ENCODE measurements around the gene PPM1N. TPM values are rescaled to one million over a fixed set of nuclear protein-coding genes. Genes with fewer than 3 reads are reported as not detected.

The PPM1N gene
- polyA plus RNA-seq, 2 of the 4 experiments (the other 2 are of a cell fraction) = 9.2 to 10.5 TPM

DNA sequence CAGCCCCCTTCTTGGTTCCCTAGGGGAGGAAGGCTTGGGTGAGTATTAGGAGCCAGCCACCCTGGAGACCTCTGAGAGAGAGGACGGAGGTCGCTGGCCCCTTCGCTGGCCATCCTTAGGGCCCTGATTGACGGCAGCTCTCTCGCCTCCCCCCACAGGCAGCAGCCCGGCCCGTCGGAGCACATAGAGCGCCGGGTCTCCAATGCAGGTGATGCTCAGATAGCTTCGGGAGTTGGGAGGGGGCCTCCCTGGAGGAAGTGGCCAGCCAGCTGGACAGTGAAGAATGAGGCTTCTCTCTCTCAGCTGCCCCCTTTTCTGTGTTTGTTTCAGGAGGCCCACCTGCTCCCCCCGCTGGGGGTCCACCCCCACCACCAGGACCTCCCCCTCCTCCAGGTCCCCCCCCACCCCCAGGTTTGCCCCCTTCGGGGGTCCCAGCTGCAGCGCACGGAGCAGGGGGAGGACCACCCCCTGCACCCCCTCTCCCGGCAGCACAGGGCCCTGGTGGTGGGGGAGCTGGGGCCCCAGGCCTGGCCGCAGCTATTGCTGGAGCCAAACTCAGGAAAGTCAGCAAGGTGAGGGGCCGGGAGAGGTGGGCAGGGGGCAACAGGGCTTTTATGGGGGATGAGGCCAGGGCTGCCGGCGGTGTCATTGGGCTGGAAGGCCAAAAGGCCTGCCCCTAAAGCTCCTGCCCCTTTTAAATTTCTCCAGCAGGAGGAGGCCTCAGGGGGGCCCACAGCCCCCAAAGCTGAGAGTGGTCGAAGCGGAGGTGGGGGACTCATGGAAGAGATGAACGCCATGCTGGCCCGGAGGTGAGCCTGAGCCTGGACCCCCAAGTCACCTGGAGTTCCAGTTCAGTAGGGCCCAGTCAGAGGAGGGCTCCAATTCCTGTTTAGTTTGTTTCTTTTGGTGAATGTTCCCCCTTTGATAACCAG is 24.0 kb downstream of the PPM1N start:
- Histone ChIP-seq H3K4me1 (peaks cover 34% of the 10 kb centered on the region), H3K4me2 (no peak overlapping the region), H3K4me3 (no peak overlapping the region), H3K9me3 (no peaks in the 10 kb centered on the region), H3K27ac (peak overlapping the region in 1 of 2 experiments; percentile 24; a peak in 3 of 6 replicates)
- TF ChIP-seq PBX3 (IDR thresholded peaks at IDR 0.05) = no peak
- TF ChIP-seq NFE2L2 (conservative IDR thresholded peaks at IDR 0.05; ENCODE audit: low read length) = no peak
- no peak for TF ChIP-seq TFCP2L1 (CRISPR knock-in tag; IDR thresholded peaks at IDR 0.05)
- TF ChIP-seq, protein P1, sequence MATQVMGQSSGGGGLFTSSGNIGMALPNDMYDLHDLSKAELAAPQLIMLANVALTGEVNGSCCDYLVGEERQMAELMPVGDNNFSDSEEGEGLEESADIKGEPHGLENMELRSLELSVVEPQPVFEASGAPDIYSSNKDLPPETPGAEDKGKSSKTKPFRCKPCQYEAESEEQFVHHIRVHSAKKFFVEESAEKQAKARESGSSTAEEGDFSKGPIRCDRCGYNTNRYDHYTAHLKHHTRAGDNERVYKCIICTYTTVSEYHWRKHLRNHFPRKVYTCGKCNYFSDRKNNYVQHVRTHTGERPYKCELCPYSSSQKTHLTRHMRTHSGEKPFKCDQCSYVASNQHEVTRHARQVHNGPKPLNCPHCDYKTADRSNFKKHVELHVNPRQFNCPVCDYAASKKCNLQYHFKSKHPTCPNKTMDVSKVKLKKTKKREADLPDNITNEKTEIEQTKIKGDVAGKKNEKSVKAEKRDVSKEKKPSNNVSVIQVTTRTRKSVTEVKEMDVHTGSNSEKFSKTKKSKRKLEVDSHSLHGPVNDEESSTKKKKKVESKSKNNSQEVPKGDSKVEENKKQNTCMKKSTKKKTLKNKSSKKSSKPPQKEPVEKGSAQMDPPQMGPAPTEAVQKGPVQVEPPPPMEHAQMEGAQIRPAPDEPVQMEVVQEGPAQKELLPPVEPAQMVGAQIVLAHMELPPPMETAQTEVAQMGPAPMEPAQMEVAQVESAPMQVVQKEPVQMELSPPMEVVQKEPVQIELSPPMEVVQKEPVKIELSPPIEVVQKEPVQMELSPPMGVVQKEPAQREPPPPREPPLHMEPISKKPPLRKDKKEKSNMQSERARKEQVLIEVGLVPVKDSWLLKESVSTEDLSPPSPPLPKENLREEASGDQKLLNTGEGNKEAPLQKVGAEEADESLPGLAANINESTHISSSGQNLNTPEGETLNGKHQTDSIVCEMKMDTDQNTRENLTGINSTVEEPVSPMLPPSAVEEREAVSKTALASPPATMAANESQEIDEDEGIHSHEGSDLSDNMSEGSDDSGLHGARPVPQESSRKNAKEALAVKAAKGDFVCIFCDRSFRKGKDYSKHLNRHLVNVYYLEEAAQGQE (IDR thresholded peaks at IDR 0.05) = no peak
- TF ChIP-seq CBX8 (IDR thresholded peaks at IDR 0.05) = no peak
- TF ChIP-seq BCL3 (IDR thresholded peaks at IDR 0.05) = no peak
- no peak for TF ChIP-seq RARB (CRISPR knock-in tag; IDR thresholded peaks at IDR 0.05)
- TF ChIP-seq, protein P2, sequence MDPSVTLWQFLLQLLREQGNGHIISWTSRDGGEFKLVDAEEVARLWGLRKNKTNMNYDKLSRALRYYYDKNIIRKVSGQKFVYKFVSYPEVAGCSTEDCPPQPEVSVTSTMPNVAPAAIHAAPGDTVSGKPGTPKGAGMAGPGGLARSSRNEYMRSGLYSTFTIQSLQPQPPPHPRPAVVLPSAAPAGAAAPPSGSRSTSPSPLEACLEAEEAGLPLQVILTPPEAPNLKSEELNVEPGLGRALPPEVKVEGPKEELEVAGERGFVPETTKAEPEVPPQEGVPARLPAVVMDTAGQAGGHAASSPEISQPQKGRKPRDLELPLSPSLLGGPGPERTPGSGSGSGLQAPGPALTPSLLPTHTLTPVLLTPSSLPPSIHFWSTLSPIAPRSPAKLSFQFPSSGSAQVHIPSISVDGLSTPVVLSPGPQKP (IDR thresholded peaks at IDR 0.05; ENCODE audit: low read depth, low read length) = no peak
- TF ChIP-seq KDM5A (IDR thresholded peaks at IDR 0.05) = no peak
- no peak for TF ChIP-seq HOXA7 (CRISPR knock-in tag; IDR thresholded peaks at IDR 0.05)
- TF ChIP-seq NPAS2 (CRISPR knock-in tag; IDR thresholded peaks at IDR 0.05; ENCODE audit: borderline replicate concordance) = no peak
- TF ChIP-seq MAX (IDR thresholded peaks at IDR 0.05) = no peak
- TF ChIP-seq POLR2AphosphoS2 (conservative IDR thresholded peaks at IDR 0.05; ENCODE audit: low read length) = no peak
- TF ChIP-seq ZNF302 (CRISPR knock-in tag; IDR thresholded peaks at IDR 0.05) = no peak
- no peak for TF ChIP-seq CEBPB (IDR thresholded peaks at IDR 0.05)
- TF ChIP-seq ESRRA (IDR thresholded peaks at IDR 0.05; ENCODE audit: borderline replicate concordance, low read length) = no peak
- no peak for TF ChIP-seq NR3C1 (IDR thresholded peaks at IDR 0.05)
- TF ChIP-seq, protein P3, sequence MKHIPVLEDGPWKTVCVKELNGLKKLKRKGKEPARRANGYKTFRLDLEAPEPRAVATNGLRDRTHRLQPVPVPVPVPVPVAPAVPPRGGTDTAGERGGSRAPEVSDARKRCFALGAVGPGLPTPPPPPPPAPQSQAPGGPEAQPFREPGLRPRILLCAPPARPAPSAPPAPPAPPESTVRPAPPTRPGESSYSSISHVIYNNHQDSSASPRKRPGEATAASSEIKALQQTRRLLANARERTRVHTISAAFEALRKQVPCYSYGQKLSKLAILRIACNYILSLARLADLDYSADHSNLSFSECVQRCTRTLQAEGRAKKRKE (CRISPR knock-in tag; IDR thresholded peaks at IDR 0.05; ENCODE audit: low read depth) = no peak
- no peak for TF ChIP-seq FOSL2 (IDR thresholded peaks at IDR 0.05)
- no peak for TF ChIP-seq FOSL2 (CRISPR knock-in tag; IDR thresholded peaks at IDR 0.05)
- ATAC-seq (no peak), FAIRE-seq (no peak), DNase-seq (ENCODE audit: low read depth in 1 of 2, low spot score in 1 of 2) (no peak)
- WGBS (ENCODE audit: missing lambda C conversion rate) = 91% methylated on average over 17 of the region's 24 CpGs
- CTCF ChIA-PET = interaction anchor here (0.6 to 3.1 kb wide), 9 partner anchors 14 to 159 kb away, joined by 3 to 34 read pairs (median 5); no protein-coding TSS in a partner anchor
- POLR2A ChIA-PET = interaction anchor here (0.6 kb wide), 1 partner anchor 119 kb away, joined by 3 read pairs; no protein-coding TSS in a partner anchor
